Transverse colon (tissue), 4 donors: Measurements from ENCODE around the gene TCF7L2.

Experiments
- CTCF ChIP-seq, 5 experiments: fragments of 200-600 bp in 3 of 5; fragments of 450-650 bp in 2 of 5; sonication (generic) in 3 of 5; IDR thresholded peaks; 1 replicate in 2 of 5; 2 replicates in 3 of 5; pipeline ENCODE4 v1.5.1; 2016 to 2017; ENCODE audit warnings: antibody characterized with exemption in 5 of 5, inconsistent platforms in 3 of 5, mild to moderate bottlenecking in 2 of 5, moderate library complexity in 1 of 5
- POLR2A ChIP-seq: fragments of 450-650 bp; IDR thresholded peaks from one replicate; pipeline ENCODE4 v1.6.1; 2016; ENCODE audit warnings: antibody characterized with exemption, mild to moderate bottlenecking, moderate library complexity
- POLR2AphosphoS5 ChIP-seq, 3 donors: sonication (generic); formaldehyde crosslinking; IDR thresholded peaks; one replicate each; pipeline ENCODE4 v1.6.1; 2016; ENCODE audit warnings: antibody characterized with exemption in 3 of 3

DNA sequence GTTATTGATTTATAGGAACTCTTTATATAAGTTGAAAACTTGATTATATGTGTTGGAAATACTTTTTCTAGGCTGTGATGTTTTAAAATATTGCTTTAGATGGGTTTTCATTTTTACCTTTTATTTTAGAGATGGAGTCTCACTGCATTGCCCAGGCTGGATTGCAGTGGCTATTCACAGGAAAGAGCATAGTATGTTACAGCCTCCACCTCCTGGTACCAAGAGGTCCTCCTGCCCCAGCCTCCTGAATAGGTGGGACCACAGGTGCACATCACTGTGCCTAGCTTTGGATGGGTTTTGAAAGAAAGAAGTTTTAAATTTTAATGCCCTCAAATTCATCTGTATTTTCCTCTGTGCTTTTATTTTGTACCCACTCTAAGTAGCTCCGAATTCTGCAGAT is 105.4 kb downstream of the TCF7L2 start:
- no peak for TF ChIP-seq CTCF (IDR thresholded peaks at IDR 0.05)
- no peak for TF ChIP-seq POLR2AphosphoS5 (IDR thresholded peaks at IDR 0.05)
- TF ChIP-seq POLR2A: no peak
